Endothelial cell of umbilical vein (primary cell): ENCODE measurements around the gene NEBL.

ENCODE experiments used
- EZH2 ChIP-seq: IDR thresholded peaks from 2 replicates; pipeline ENCODE4 v1.6.1; 2012; ENCODE audit warnings: borderline replicate concordance, low read depth, mild to moderate bottlenecking, moderate library complexity, low read length, inconsistent platforms; ENCODE audit not compliant: severe bottlenecking
- POLR2AphosphoS5 ChIP-seq: IDR thresholded peaks from 2 replicates; pipeline ENCODE4 v1.6.1; 2012; ENCODE audit warnings: low read depth, mild to moderate bottlenecking, control low read depth, low read length, moderate library complexity; ENCODE audit not compliant: insufficient read depth
- TF ChIP-seq, protein P1 (sequence below), 2 donors: IDR thresholded peaks; 1 replicate in 1 of 2; 2 replicates in 1 of 2; pipeline ENCODE4 v1.5.1; 2011; ENCODE audit warnings: low read length in 2 of 2, mild to moderate bottlenecking in 2 of 2, moderate library complexity in 2 of 2, control low read depth in 1 of 2, inconsistent platforms in 1 of 2, low read depth in 1 of 2; ENCODE audit not compliant: insufficient read depth in 1 of 2; ENCODE audit errors: extremely low read depth in 1 of 2

DNA sequence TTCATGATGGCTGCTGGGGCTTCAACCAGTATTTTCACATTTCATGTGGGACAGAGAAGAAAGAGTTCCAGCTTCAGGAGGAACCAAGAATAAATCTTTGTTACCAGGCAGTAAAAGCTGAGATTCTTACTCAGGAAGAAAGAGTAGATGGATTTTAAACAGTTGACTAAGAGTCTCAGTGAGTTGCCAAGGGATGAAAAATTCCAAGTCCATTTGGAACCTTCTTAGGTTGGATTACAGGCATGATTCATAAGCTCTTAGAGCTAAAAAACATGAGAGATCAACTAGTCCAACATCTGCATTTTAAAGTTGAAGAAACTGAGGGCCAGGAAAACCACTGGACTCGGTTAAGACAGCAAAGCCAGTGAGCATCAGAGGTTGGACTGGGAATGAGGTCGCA is 148.6 kb downstream of the NEBL start:
- TF ChIP-seq, protein P1, sequence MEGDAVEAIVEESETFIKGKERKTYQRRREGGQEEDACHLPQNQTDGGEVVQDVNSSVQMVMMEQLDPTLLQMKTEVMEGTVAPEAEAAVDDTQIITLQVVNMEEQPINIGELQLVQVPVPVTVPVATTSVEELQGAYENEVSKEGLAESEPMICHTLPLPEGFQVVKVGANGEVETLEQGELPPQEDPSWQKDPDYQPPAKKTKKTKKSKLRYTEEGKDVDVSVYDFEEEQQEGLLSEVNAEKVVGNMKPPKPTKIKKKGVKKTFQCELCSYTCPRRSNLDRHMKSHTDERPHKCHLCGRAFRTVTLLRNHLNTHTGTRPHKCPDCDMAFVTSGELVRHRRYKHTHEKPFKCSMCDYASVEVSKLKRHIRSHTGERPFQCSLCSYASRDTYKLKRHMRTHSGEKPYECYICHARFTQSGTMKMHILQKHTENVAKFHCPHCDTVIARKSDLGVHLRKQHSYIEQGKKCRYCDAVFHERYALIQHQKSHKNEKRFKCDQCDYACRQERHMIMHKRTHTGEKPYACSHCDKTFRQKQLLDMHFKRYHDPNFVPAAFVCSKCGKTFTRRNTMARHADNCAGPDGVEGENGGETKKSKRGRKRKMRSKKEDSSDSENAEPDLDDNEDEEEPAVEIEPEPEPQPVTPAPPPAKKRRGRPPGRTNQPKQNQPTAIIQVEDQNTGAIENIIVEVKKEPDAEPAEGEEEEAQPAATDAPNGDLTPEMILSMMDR (IDR thresholded peaks at IDR 0.05; ENCODE audit: extremely low read depth in 1 of 2, insufficient read depth in 1 of 2, low read depth in 1 of 2, low read length in 2 of 2): no peak
- no peak for TF ChIP-seq EZH2
- no peak for TF ChIP-seq POLR2AphosphoS5
